ENCODE measurements around the gene PPP1R36. TPM values are rescaled to one million over a fixed set of nuclear protein-coding genes. Genes with fewer than 3 reads are reported as not detected.
"Not testable (repeated sequence)": the region's sequence is repeated elsewhere in the genome, so short reads cannot be mapped to it uniquely, and the experiment has no call there.

PPP1R36 gene
- total and polyA plus RNA-seq, 10 donors = 0.26 to 1.1 (median 0.42) TPM; not detected in 2

GRCh38 chr14:64614805-64615391 is 65.1 kb downstream of the PPP1R36 start:
- H3K36me3 ChIP-seq = no peaks in the 10 kb centered on the region
- no peak for DNase-seq
- peaks cover 0 to 14% (median 2%) of the 10 kb centered on the region in 6 donors for H3K4me1 ChIP-seq
- H3K9me3 ChIP-seq = no peaks in the 10 kb centered on the region
- no peaks in the 10 kb centered on the region for H3K27me3 ChIP-seq (replicated peaks in 1 of 7)
- 39 to 72% (median 59%) methylated on average over 7 of the region's 7 CpGs for WGBS, 5 donors
- TF ChIP-seq, protein P1, sequence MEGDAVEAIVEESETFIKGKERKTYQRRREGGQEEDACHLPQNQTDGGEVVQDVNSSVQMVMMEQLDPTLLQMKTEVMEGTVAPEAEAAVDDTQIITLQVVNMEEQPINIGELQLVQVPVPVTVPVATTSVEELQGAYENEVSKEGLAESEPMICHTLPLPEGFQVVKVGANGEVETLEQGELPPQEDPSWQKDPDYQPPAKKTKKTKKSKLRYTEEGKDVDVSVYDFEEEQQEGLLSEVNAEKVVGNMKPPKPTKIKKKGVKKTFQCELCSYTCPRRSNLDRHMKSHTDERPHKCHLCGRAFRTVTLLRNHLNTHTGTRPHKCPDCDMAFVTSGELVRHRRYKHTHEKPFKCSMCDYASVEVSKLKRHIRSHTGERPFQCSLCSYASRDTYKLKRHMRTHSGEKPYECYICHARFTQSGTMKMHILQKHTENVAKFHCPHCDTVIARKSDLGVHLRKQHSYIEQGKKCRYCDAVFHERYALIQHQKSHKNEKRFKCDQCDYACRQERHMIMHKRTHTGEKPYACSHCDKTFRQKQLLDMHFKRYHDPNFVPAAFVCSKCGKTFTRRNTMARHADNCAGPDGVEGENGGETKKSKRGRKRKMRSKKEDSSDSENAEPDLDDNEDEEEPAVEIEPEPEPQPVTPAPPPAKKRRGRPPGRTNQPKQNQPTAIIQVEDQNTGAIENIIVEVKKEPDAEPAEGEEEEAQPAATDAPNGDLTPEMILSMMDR (IDR thresholded peaks at IDR 0.05 in 8 of 11, conservative IDR thresholded peaks at IDR 0.05 in 3 of 11) = no peak
- TF ChIP-seq POLR2A (IDR thresholded peaks at IDR 0.05) (no peak), POLR2AphosphoS5 (IDR thresholded peaks at IDR 0.05) (no peak)
- no peak overlapping the region for H3K4me3 ChIP-seq
- intact Hi-C loops (cut with DNase I; ENCODE audit: low total_unique reads) = no loop called here
- peak overlapping the region in 6 of 8 donors; percentile 11 to 75 (median 43) for H3K27ac ChIP-seq

- DNase-seq; H3K4me3 ChIP-seq; H3K27me3 ChIP-seq (replicated peaks in 1 of 7); H3K27ac ChIP-seq; intact Hi-C loops (cut with DNase I; ENCODE audit: low total_unique reads); H3K36me3 ChIP-seq; H3K9me3 ChIP-seq: not testable (repeated sequence)
- WGBS, 5 donors = 88 to 93% (median 91%) methylated on average over 8 of the region's 8 CpGs
- peaks cover 0 to 14% (median 2%) of the 10 kb centered on the region in 6 donors for H3K4me1 ChIP-seq
Observed at GRCh38 chr14:64617872-64618408, 68.2 kb downstream of the PPP1R36 start.

- DNase-seq = no peak
- Histone ChIP-seq H3K36me3 (no peaks in the 10 kb centered on the region), H3K4me1 (peaks cover 0 to 12% (median 5%) of the 10 kb centered on the region in 6 donors), H3K27me3 (replicated peaks in 1 of 7) (no peaks in the 10 kb centered on the region), H3K4me3 (no peak overlapping the region), H3K27ac (no peak overlapping the region), H3K9me3 (no peaks in the 10 kb centered on the region)
- WGBS, 5 donors = 89 to 97% (median 94%) methylated on average over 1 of the region's 1 CpG
- TF ChIP-seq POLR2AphosphoS5 (IDR thresholded peaks at IDR 0.05) (no peak), POLR2A (IDR thresholded peaks at IDR 0.05) (no peak)
- TF ChIP-seq, protein P1 (IDR thresholded peaks at IDR 0.05 in 8 of 11, conservative IDR thresholded peaks at IDR 0.05 in 3 of 11) = no peak
- intact Hi-C loops (cut with DNase I; ENCODE audit: low total_unique reads) = loop anchor here (10.0 kb wide), 1 partner anchor 76 kb away; the partner anchor contains the start of genes HSPA2 and PPP1R36
Observed at GRCh38 chr14:64620910-64621309, 71.1 kb downstream of the PPP1R36 start.

DNA sequence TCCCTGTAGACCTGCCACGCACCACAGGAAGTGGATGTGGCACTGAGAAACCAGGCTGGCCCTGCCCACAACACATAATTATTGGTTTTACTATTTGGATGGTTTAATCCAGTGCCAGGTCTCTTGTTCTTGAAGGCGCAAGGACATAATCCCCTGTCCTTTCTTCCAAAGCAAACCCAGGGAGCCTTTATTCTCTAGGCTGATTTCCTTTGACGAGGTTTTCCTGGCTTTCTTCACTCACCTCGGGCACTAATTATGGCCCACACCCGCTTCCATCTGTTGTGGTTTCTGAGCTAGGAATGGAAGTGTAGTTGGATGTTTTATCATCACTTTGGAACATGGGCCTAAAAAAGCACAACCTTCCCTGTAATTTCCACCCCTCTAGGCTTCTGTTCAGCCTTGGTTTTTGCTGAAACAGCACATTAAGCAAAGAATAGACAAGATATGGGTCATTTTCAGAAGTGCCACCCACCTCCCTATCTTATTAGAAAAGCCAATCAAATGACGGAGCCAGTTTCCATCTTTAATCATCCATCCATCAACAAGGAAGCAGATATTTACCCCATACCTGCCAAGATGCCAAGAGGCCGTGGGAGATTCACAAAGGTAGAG is 73.9 kb downstream of the PPP1R36 start:
- no peak for DNase-seq
- Histone ChIP-seq H3K9me3 (no peaks in the 10 kb centered on the region), H3K36me3 (no peaks in the 10 kb centered on the region), H3K27me3 (replicated peaks in 1 of 7) (no peaks in the 10 kb centered on the region), H3K4me3 (no peak overlapping the region), H3K4me1 (peaks cover 0 to 13% (median 5%) of the 10 kb centered on the region in 6 donors), H3K27ac (no peak overlapping the region)
- intact Hi-C loops (cut with DNase I; ENCODE audit: low total_unique reads) = loop anchor here (10.0 kb wide), 1 partner anchor 79 kb away; the partner anchor contains the start of genes HSPA2 and PPP1R36
- no peak for TF ChIP-seq POLR2AphosphoS5 (IDR thresholded peaks at IDR 0.05)
- TF ChIP-seq POLR2A (IDR thresholded peaks at IDR 0.05) = no peak
- TF ChIP-seq, protein P1 (IDR thresholded peaks at IDR 0.05 in 8 of 11, conservative IDR thresholded peaks at IDR 0.05 in 3 of 11) = no peak
- WGBS, 5 donors = 68 to 75% (median 71%) methylated on average over 7 of the region's 7 CpGs
